DMS114 treated with DMSO at 0.1 percent for 48 hours (cell line): ENCODE measurements around the gene MEX3D.
"Not testable (repeated sequence)": the region's sequence is repeated elsewhere in the genome, so short reads cannot be mapped to it uniquely, and the experiment has no call there.

Experiments
- DNase-seq: peaks from one replicate; lab custom pipeline; 2025; ENCODE audit not compliant: unreplicated experiment; lab: John Stamatoyannopoulos, UW

Gene MEX3D

GRCh38 chr19:1540365-1540925 lies 27.7 kb downstream of the MEX3D start:
- DNase-seq, result no peak

GRCh38 chr19:1539749-1540148 lies 28.4 kb downstream of the MEX3D start:
- not testable (repeated sequence) for DNase-seq

- DNase-seq, result no peak
Measured at GRCh38 chr19:1538978-1539377, 29.1 kb downstream of the MEX3D start.

- DNase-seq, result not testable (repeated sequence)
Measured at GRCh38 chr19:1535699-1536098, 32.4 kb downstream of the MEX3D start.

GRCh38 chr19:1534972-1535371 lies 33.2 kb downstream of the MEX3D start:
- no peak for DNase-seq

GRCh38 chr19:1533510-1534150 lies 34.5 kb downstream of the MEX3D start:
- DNase-seq, result no peak

- DNase-seq, result no peak
Measured at GRCh38 chr19:1532003-1532402, 36.1 kb downstream of the MEX3D start.

- DNase-seq, result no peak
Measured at GRCh38 chr19:1531587-1531986, 36.5 kb downstream of the MEX3D start.

GRCh38 chr19:1530856-1531255 lies 37.3 kb downstream of the MEX3D start:
- not testable (repeated sequence) for DNase-seq

GRCh38 chr19:1529430-1529816 lies 38.7 kb downstream of the MEX3D start:
- no peak for DNase-seq

- DNase-seq, result no peak
Measured at GRCh38 chr19:1528596-1529429, 39.3 kb downstream of the MEX3D start.

GRCh38 chr19:1527650-1528309 lies 40.3 kb downstream of the MEX3D start:
- DNase-seq, result no peak

GRCh38 chr19:1526979-1527649 lies 41.0 kb downstream of the MEX3D start:
- DNase-seq, result no peak

- no peak for DNase-seq
Measured at GRCh38 chr19:1526066-1526778, 41.9 kb downstream of the MEX3D start.

- no peak for DNase-seq
Measured at GRCh38 chr19:1525343-1525742, 42.8 kb downstream of the MEX3D start.

- no peak for DNase-seq
Measured at GRCh38 chr19:1524972-1525325, 43.2 kb downstream of the MEX3D start.

GRCh38 chr19:1524287-1524971 lies 43.7 kb downstream of the MEX3D start:
- no peak for DNase-seq

GRCh38 chr19:1523412-1524286 lies 44.5 kb downstream of the MEX3D start, which contains the start of gene PLK5:
Gene PLK5 (plus strand): TSS chr19:1524077. CDS start chr19:1526997, 2,920 bp downstream.
- no peak for DNase-seq

GRCh38 chr19:1522838-1523237 lies 45.3 kb downstream of the MEX3D start:
- no peak for DNase-seq
